HEK293 (cell line): ENCODE measurements around the gene GMDS.

ENCODE experiments used
- CTCF ChIA-PET: fragments of 350-600 bp; formaldehyde crosslinking; extraction: SDS; loops from one replicate; lab custom pipeline; 2021; ENCODE audit warnings: antibody characterized with exemption; lab: Yijun Ruan, JAX
- POLR2A ChIA-PET: fragments of 300-600 bp; formaldehyde crosslinking; extraction: SDS; loops from one replicate; lab custom pipeline; 2020; ENCODE audit warnings: antibody characterized with exemption, inconsistent platforms; lab: Yijun Ruan, JAX
- H3K27ac ChIP-seq: fragments of 200-500 bp; sonication (Bioruptor generic); 2 replicates; pipeline ENCODE4 v1.5.1; 2014; ENCODE audit warnings: low read depth, low read length, control low read depth, inconsistent platforms; ENCODE audit errors: extremely low read depth
- H3K36me3 ChIP-seq, 2 experiments: fragments of 200-500 bp in 1 of 2; sonication (Bioruptor generic) in 1 of 2; 1 replicate in 1 of 2; 2 replicates in 1 of 2; pipeline ENCODE4 v1.5.1; 2014 to 2017; ENCODE audit warnings: inconsistent platforms in 2 of 2, low read length in 2 of 2; ENCODE audit not compliant: control insufficient read depth in 2 of 2, insufficient read depth in 1 of 2
- H3K4me1 ChIP-seq: fragments of 200-500 bp; sonication (Bioruptor generic); 2 replicates; pipeline ENCODE4 v1.5.1; 2014; ENCODE audit warnings: mild to moderate bottlenecking, low read length, inconsistent platforms; ENCODE audit not compliant: control insufficient read depth, insufficient read depth
- H3K4me3 ChIP-seq: 2 replicates; pipeline ENCODE4 v1.5.1; 2011; ENCODE audit warnings: low read depth, mild to moderate bottlenecking, control low read depth, low read length, moderate library complexity
- H3K9me3 ChIP-seq: fragments of 200-500 bp; sonication (Bioruptor generic); 2 replicates; pipeline ENCODE4 v1.5.1; 2014; ENCODE audit warnings: low read depth, low read length, inconsistent platforms; ENCODE audit not compliant: control insufficient read depth, insufficient read depth
- INSM2 ChIP-seq: fragments of 450-650 bp; formaldehyde crosslinking; IDR thresholded peaks from 2 replicates; pipeline ENCODE4 v1.5.1; 2016; ENCODE audit warnings: missing biosample characterization, missing genetic modification characterization
- KLF16 ChIP-seq: fragments of 450-650 bp; formaldehyde crosslinking; IDR thresholded peaks from 2 replicates; pipeline ENCODE4 v1.5.1; 2017; ENCODE audit warnings: missing biosample characterization, missing genetic modification characterization
- SP2 ChIP-seq: fragments of 450-650 bp; formaldehyde crosslinking; IDR thresholded peaks from 2 replicates; pipeline ENCODE4 v1.5.1; 2016; ENCODE audit warnings: missing biosample characterization, missing genetic modification characterization
- ZBTB21 ChIP-seq: fragments of 450-650 bp; formaldehyde crosslinking; IDR thresholded peaks from 2 replicates; pipeline ENCODE4 v1.5.1; 2017; ENCODE audit warnings: missing biosample characterization, missing genetic modification characterization
- ZBTB7A ChIP-seq: fragments of 450-650 bp; formaldehyde crosslinking; IDR thresholded peaks from 2 replicates; pipeline ENCODE4 v1.5.1; 2016; ENCODE audit warnings: low read depth, missing biosample characterization, missing genetic modification characterization
- ZNF133 ChIP-seq: fragments of 450-650 bp; formaldehyde crosslinking; IDR thresholded peaks from 2 replicates; pipeline ENCODE4 v1.5.1; 2016; ENCODE audit warnings: missing biosample characterization, missing genetic modification characterization
- ZNF146 ChIP-seq: fragments of 450-650 bp; formaldehyde crosslinking; IDR thresholded peaks from 2 replicates; pipeline ENCODE4 v1.5.1; 2016; ENCODE audit warnings: missing biosample characterization, missing genetic modification characterization
- ZNF202 ChIP-seq: fragments of 450-650 bp; formaldehyde crosslinking; IDR thresholded peaks from 2 replicates; pipeline ENCODE4 v1.5.1; 2016; ENCODE audit warnings: missing biosample characterization, missing genetic modification characterization, borderline replicate concordance
- ZNF223 ChIP-seq: fragments of 450-650 bp; formaldehyde crosslinking; IDR thresholded peaks from 2 replicates; pipeline ENCODE4 v1.5.1; 2016; ENCODE audit warnings: missing biosample characterization, missing genetic modification characterization
- ZNF280D ChIP-seq: fragments of 450-650 bp; formaldehyde crosslinking; IDR thresholded peaks from 2 replicates; pipeline ENCODE4 v1.5.1; 2016; ENCODE audit warnings: missing biosample characterization, missing genetic modification characterization
- ZNF350 ChIP-seq: fragments of 450-650 bp; formaldehyde crosslinking; IDR thresholded peaks from 2 replicates; pipeline ENCODE4 v1.5.0; 2017; ENCODE audit warnings: missing biosample characterization, mild to moderate bottlenecking, missing genetic modification characterization
- ZNF354C ChIP-seq: fragments of 450-650 bp; formaldehyde crosslinking; IDR thresholded peaks from 2 replicates; pipeline ENCODE4 v1.5.1; 2016; ENCODE audit warnings: missing biosample characterization, missing genetic modification characterization, low read depth, borderline replicate concordance
- ZNF501 ChIP-seq: fragments of 450-650 bp; formaldehyde crosslinking; IDR thresholded peaks from 2 replicates; pipeline ENCODE4 v1.5.1; 2016; ENCODE audit warnings: missing biosample characterization, missing genetic modification characterization
- ZNF513 ChIP-seq: fragments of 450-650 bp; IDR thresholded peaks from 2 replicates; pipeline ENCODE4 v1.5.1; 2018; ENCODE audit warnings: missing biosample characterization, missing genetic modification characterization
- ZNF529 ChIP-seq: fragments of 450-650 bp; formaldehyde crosslinking; IDR thresholded peaks from 2 replicates; pipeline ENCODE4 v1.5.1; 2017; ENCODE audit warnings: missing genetic modification characterization, missing biosample characterization; ENCODE audit not compliant: insufficient replicate concordance
- ZNF580 ChIP-seq: fragments of 450-650 bp; formaldehyde crosslinking; IDR thresholded peaks from 2 replicates; pipeline ENCODE4 v1.5.1; 2016; ENCODE audit warnings: missing biosample characterization, missing genetic modification characterization
- ZNF623 ChIP-seq: fragments of 450-650 bp; formaldehyde crosslinking; IDR thresholded peaks from 2 replicates; pipeline ENCODE4 v1.5.1; 2016; ENCODE audit warnings: missing biosample characterization, missing genetic modification characterization
- ZNF658 ChIP-seq: fragments of 450-650 bp; formaldehyde crosslinking; IDR thresholded peaks from 2 replicates; pipeline ENCODE4; 2016; ENCODE audit warnings: missing biosample characterization, missing genetic modification characterization
- ZNF747 ChIP-seq: fragments of 450-650 bp; formaldehyde crosslinking; IDR thresholded peaks from 2 replicates; pipeline ENCODE4 v1.5.1; 2016; ENCODE audit warnings: missing biosample characterization, missing genetic modification characterization
- ZSCAN30 ChIP-seq: fragments of 450-650 bp; IDR thresholded peaks from 2 replicates; pipeline ENCODE4 v1.5.1; 2018; ENCODE audit warnings: missing biosample characterization, mild to moderate bottlenecking, missing genetic modification characterization, moderate library complexity
- TF ChIP-seq, protein P1 (sequence below): fragments of 450-650 bp; formaldehyde crosslinking; IDR thresholded peaks from 2 replicates; pipeline ENCODE4 v1.5.1; 2017; ENCODE audit warnings: missing biosample characterization, missing genetic modification characterization
- TF ChIP-seq, protein P2 (sequence below): fragments of 450-650 bp; formaldehyde crosslinking; IDR thresholded peaks from 2 replicates; pipeline ENCODE4 v1.5.1; 2016; ENCODE audit warnings: missing biosample characterization, missing genetic modification characterization
- TF ChIP-seq, protein P3 (sequence below): fragments of 450-650 bp; formaldehyde crosslinking; IDR thresholded peaks from 2 replicates; pipeline ENCODE4 v1.5.1; 2016; ENCODE audit warnings: missing biosample characterization, missing genetic modification characterization

GMDS gene

DNA sequence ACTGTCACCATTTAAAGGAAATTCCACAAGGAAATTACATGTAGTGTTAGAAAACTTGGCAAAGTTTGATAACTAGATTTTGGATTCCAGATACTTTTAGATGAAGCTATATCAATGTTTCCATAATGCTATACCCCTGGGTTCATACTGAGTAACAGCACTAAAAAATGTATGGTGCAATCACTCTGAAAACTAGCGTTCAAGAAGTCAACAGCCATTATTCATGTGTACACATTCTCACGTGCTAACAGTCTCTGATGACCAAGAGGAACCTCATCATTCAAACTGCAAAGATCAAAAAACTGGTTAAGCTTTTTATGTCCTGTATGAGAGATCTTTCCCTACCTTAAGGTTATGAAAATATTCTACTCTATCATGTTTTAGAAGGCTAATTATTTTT lies 197.6 kb downstream of the GMDS start:
- CTCF ChIA-PET: no interaction called here
- peaks cover 3% of the 10 kb centered on the region; the same call in 1 of the 2 replicates for H3K4me1 ChIP-seq
- no peak for TF ChIP-seq SP2 (tag by site-specific recombination)
- POLR2A ChIA-PET: no interaction called here
- no peaks in the 10 kb centered on the region; the same call in 1 of the 2 replicates for H3K9me3 ChIP-seq
- H3K4me3 ChIP-seq: no peak overlapping the region
- H3K27ac ChIP-seq: no peak overlapping the region
- H3K36me3 ChIP-seq: no peaks in the 10 kb centered on the region

DNA sequence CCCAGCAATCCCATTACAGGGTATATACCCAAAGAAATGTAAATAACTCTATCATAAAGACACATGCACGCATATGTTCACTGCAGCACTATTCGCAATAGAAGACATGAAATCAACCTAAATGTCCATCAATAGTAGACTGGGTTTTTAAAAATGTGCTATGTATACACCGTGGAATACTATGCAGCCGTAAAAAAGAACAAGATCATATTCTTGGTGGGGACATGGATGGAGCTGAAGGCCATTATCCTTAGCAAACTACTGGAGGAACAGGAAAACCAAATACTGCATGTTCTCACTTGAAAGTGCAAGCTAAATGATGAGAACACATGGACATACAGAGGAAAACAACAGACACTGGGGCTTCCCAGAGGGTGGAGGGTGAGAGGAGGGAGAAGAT lies 201.2 kb downstream of the GMDS start:
- no peaks in the 10 kb centered on the region; the same call in 1 of the 2 replicates for H3K9me3 ChIP-seq
- H3K4me1 ChIP-seq: peaks cover 3% of the 10 kb centered on the region; the same call in 1 of the 2 replicates
- H3K4me3 ChIP-seq: no peak overlapping the region
- no peaks in the 10 kb centered on the region for H3K36me3 ChIP-seq
- ChIA-PET POLR2A (no interaction called here), CTCF (no interaction called here)
- H3K27ac ChIP-seq: no peak overlapping the region
- 0 out of 2 replicates have a peak, but pooled peaks have one; percentile 72 for TF ChIP-seq ZNF280D (tag by site-specific recombination)
- TF ChIP-seq ZSCAN30 (tag by site-specific recombination): no peak
- TF ChIP-seq ZNF529 (tag by site-specific recombination): no peak
- TF ChIP-seq INSM2 (tag by site-specific recombination): no peak
- no peak for TF ChIP-seq ZNF501 (tag by site-specific recombination)
- TF ChIP-seq, protein P1, sequence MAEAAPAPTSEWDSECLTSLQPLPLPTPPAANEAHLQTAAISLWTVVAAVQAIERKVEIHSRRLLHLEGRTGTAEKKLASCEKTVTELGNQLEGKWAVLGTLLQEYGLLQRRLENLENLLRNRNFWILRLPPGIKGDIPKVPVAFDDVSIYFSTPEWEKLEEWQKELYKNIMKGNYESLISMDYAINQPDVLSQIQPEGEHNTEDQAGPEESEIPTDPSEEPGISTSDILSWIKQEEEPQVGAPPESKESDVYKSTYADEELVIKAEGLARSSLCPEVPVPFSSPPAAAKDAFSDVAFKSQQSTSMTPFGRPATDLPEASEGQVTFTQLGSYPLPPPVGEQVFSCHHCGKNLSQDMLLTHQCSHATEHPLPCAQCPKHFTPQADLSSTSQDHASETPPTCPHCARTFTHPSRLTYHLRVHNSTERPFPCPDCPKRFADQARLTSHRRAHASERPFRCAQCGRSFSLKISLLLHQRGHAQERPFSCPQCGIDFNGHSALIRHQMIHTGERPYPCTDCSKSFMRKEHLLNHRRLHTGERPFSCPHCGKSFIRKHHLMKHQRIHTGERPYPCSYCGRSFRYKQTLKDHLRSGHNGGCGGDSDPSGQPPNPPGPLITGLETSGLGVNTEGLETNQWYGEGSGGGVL (tag by site-specific recombination): no peak
- TF ChIP-seq ZNF623 (tag by site-specific recombination): no peak
- no peak for TF ChIP-seq KLF16 (tag by site-specific recombination)
- peak; percentile 98 for TF ChIP-seq ZNF146 (tag by site-specific recombination)
- no peak for TF ChIP-seq ZNF747
- no peak for TF ChIP-seq ZNF133
- peak; percentile 84 for TF ChIP-seq ZNF580 (tag by site-specific recombination)
- TF ChIP-seq, protein P2, sequence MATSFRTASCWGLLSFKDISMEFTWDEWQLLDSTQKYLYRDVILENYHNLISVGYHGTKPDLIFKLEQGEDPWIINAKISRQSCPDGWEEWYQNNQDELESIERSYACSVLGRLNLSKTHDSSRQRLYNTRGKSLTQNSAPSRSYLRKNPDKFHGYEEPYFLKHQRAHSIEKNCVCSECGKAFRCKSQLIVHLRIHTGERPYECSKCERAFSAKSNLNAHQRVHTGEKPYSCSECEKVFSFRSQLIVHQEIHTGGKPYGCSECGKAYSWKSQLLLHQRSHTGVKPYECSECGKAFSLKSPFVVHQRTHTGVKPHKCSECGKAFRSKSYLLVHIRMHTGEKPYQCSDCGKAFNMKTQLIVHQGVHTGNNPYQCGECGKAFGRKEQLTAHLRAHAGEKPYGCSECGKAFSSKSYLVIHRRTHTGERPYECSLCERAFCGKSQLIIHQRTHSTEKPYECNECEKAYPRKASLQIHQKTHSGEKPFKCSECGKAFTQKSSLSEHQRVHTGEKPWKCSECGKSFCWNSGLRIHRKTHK (tag by site-specific recombination): no peak
- no peak for TF ChIP-seq ZNF202 (tag by site-specific recombination)
- TF ChIP-seq ZNF350 (tag by site-specific recombination): no peak
- no peak for TF ChIP-seq ZNF513 (tag by site-specific recombination)
- TF ChIP-seq ZNF354C: no peak
- TF ChIP-seq ZBTB21 (tag by site-specific recombination): no peak
- TF ChIP-seq ZNF658 (tag by site-specific recombination): no peak
- no peak for TF ChIP-seq ZNF223 (tag by site-specific recombination)
- TF ChIP-seq ZBTB7A (tag by site-specific recombination): no peak
- TF ChIP-seq, protein P3, sequence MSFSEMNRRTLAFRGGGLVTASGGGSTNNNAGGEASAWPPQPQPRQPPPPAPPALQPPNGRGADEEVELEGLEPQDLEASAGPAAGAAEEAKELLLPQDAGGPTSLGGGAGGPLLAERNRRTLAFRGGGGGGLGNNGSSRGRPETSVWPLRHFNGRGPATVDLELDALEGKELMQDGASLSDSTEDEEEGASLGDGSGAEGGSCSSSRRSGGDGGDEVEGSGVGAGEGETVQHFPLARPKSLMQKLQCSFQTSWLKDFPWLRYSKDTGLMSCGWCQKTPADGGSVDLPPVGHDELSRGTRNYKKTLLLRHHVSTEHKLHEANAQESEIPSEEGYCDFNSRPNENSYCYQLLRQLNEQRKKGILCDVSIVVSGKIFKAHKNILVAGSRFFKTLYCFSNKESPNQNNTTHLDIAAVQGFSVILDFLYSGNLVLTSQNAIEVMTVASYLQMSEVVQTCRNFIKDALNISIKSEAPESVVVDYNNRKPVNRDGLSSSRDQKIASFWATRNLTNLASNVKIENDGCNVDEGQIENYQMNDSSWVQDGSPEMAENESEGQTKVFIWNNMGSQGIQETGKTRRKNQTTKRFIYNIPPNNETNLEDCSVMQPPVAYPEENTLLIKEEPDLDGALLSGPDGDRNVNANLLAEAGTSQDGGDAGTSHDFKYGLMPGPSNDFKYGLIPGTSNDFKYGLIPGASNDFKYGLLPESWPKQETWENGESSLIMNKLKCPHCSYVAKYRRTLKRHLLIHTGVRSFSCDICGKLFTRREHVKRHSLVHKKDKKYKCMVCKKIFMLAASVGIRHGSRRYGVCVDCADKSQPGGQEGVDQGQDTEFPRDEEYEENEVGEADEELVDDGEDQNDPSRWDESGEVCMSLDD (tag by site-specific recombination): no peak
